ENCODE results near the gene ZNF385C.

DNA sequence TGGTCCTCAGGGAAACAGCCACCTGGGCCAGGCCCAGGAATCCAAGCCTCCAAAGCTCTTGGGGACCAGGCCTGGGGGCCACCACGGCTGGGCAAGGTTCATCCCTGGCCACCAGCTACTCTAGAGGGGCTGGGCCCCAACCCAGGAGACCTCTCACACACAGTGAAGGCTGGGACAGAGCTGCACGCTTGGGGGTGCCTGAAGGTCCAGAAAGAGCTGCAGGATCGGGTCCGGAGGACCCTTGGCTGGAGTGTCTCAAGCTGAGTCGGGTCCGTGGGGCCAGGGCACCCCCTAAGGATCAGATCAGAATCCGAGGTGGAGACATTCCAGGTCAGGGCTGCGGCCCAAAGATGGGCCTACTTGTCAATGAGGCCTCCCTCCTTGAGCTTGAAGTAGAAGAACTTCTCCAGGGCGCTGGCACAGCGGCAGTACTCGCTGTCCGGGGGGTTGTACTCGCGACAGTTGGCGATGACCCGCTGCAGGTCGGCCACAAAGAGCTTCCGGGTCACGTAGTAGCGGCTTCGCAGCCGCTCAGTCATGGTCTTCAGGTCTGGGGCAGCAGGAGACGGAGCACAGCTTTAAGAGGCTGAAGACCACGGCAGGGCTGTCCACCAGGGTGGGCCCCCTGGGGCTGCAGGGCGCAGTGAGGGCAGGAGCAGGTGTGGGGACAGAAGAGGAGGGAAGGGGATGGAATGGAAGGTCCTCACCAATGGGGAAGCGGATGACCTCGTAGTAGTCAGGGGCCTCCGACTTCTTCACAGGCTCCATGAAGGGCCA lies 15.2 kb upstream of the ZNF385C start:
- TF ChIP-seq EZH2 (IDR thresholded peaks at IDR 0.05; ENCODE audit: insufficient read depth, poor library complexity, severe bottlenecking), result no peak
- TF ChIP-seq EZH2phosphoT487 (IDR thresholded peaks at IDR 0.05; ENCODE audit: insufficient read depth, low read depth), result no peak
